Activated T-helper 2 cell treated with anti-CD3 and anti-CD28 coated beads, Interferon-gamma antibody, Interleukin-2, Interleukin-4, amounts not matched to agents 10 μg/mL and 5 μg/mL and 100 μg/mL, durations not matched to agents 14 hours and 24 hours and 36 hours (primary cell): ENCODE data around the gene BAG3. TPM values are rescaled to one million over a fixed set of nuclear protein-coding genes. Genes with fewer than 3 reads are reported as not detected.
"Not testable (repeated sequence)": the region's sequence is repeated elsewhere in the genome, so short reads cannot be mapped to it uniquely, and the experiment has no call there.

ENCODE experiments used
- DNase-seq: peaks from one replicate; pipeline ENCODE4 v3.0.0; 2021; ENCODE audit warnings: low spot score
- H3K27ac Mint-ChIP-seq: one replicate; pipeline ENCODE4 v1.8.0; 2021; ENCODE audit warnings: mixed read lengths
- H3K27me3 Mint-ChIP-seq: one replicate; pipeline ENCODE4 v1.8.0; 2021; ENCODE audit warnings: low read depth, mixed read lengths
- H3K36me3 Mint-ChIP-seq: one replicate; pipeline ENCODE4 v1.8.0; 2021; ENCODE audit warnings: low read depth, mixed read lengths
- H3K4me1 Mint-ChIP-seq: one replicate; pipeline ENCODE4 v1.8.0; 2021; ENCODE audit warnings: low read depth, mixed read lengths
- H3K4me3 Mint-ChIP-seq: one replicate; pipeline ENCODE4 v1.8.0; 2021; ENCODE audit warnings: low read depth, mild to moderate bottlenecking, moderate library complexity, mixed read lengths
- H3K9me3 Mint-ChIP-seq: one replicate; pipeline ENCODE4 v1.8.0; 2021; ENCODE audit warnings: mixed read lengths
- intact Hi-C: fragments of 100-400 bp; cut with micrococcal nuclease; formaldehyde crosslinking; loops from one replicate; pipeline ENCODE4 v1.15.1; 2023
- total RNA-seq: library from RNA; stranded (reverse); gene quantifications from 2 replicates; pipeline ENCODE4 v1.2.3, GENCODE V29; 2022

The BAG3 gene
- total RNA-seq, 1 donor from 2014 or later = 33.3 TPM

DNA sequence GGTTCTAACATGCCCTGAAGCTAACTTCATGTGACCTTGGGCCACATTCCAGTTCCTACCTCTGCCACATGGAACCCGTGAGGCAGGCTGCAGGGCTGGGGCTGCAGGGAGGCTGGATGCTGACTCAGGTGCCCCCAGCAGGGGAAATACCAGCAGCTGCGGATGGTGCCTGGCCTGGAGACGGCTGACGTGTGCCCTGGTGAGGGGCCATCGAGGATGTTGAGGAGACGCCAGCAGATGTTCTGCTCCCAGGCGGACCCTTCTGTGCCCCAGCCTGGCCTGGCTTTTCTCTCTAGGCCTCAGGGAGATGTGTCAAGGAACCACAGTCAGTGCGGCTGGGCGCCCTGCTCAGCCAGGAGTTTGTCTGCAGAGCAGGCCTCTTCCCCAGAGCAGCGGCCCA is 8.8 kb downstream of the BAG3 start:
- H3K9me3 Mint-ChIP-seq = no peaks in the 10 kb centered on the region
- H3K4me1 Mint-ChIP-seq = peaks cover 57% of the 10 kb centered on the region
- intact Hi-C loops = loop anchor here (5.0 kb wide), 1 partner anchor 453 kb away; the partner anchor contains the start of gene GRK5
- no peaks in the 10 kb centered on the region for H3K27me3 Mint-ChIP-seq
- DNase-seq = no peak
- peaks cover 27% of the 10 kb centered on the region for H3K36me3 Mint-ChIP-seq
- H3K4me3 Mint-ChIP-seq = no peak overlapping the region
- H3K27ac Mint-ChIP-seq = no peak overlapping the region

DNA sequence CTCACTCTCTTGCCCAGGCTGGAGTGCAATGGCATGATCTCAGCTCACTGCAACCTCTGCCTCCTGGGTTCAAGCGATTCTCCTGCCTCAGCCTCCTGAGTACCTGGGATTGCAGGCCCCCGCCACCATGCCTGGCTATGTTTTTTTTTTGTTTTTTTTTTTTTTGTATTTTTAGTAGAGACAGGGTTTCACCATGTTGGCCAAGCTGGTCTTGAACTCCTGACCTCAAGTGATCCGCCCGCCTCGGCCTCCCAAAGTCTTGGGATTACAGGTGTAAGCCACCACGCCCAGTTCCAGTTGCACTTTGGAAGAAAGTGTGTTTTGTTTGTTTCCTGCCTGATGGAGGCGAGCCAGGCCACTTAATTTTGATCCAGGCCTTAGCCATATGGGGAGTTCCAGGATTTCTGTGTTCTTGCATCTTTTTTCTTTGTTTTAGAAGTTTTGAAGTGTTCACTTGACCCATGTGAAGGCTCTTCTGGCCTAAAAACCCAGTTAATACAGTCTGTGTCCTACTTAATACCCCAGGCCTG is 11.0 kb downstream of the BAG3 start:
- DNase-seq, H3K9me3 Mint-ChIP-seq, intact Hi-C loops, H3K27me3 Mint-ChIP-seq, H3K4me3 Mint-ChIP-seq: not testable (repeated sequence)
- peak overlapping the region; percentile 60 for H3K27ac Mint-ChIP-seq
- peaks cover 39% of the 10 kb centered on the region for H3K4me1 Mint-ChIP-seq
- peaks cover 15% of the 10 kb centered on the region for H3K36me3 Mint-ChIP-seq

- intact Hi-C loops = no loop called here
Measured at GRCh38 chr10:119663866-119664698, 12.9 kb downstream of the BAG3 start.

DNA sequence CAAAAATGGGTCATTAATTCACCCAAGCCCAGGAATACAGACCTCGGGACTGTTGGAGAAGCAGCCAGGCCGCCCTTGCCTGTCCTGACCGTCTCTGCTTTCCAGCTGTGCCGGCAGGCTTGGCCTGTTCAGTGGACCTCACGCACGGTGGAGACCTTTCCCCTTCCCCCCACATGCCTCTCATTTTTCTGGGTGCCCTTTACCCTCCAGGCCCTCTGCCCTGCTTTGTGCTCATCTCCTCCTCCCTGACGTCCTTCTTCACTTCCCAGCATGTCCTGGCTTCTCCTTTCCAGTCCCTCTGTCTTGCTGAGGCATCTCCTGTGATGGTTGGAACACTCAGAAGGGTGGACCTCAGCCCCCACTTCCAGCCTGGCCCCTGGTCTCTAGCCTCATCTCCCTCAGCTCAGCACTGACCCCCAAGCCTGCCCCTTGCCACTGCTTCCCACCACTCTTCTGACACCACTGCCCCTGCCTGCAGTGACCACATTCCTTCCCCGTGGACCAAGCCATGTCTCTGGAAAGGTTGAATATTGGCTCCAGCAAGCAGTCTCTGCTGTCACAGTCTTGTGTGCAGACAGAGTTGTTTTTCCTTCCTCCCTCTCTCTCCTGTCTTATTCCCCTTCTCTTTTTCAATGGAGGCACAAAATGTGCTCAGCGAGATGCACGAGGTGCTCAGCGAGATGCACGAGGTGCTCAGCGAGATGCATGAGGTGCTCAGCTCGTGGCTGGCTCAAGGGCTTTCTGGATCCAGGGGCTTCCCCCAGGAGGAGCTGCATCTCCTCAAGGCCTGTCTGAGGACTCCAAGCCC is 14.9 kb downstream of the BAG3 start:
- no peak overlapping the region for H3K27ac Mint-ChIP-seq
- peaks cover 26% of the 10 kb centered on the region for H3K4me1 Mint-ChIP-seq

More at GRCh38 chr10:119663866-119664698, 12.9 kb downstream of the BAG3 start:
- peaks cover 28% of the 10 kb centered on the region for H3K4me1 Mint-ChIP-seq
- peak overlapping the region; percentile 23 for H3K4me3 Mint-ChIP-seq
- H3K9me3 Mint-ChIP-seq = no peaks in the 10 kb centered on the region
- H3K36me3 Mint-ChIP-seq = peaks cover 11% of the 10 kb centered on the region
- no peak for DNase-seq
- peak overlapping the region; percentile 44 for H3K27ac Mint-ChIP-seq
- no peaks in the 10 kb centered on the region for H3K27me3 Mint-ChIP-seq

GRCh38 chr10:119666709-119667004 is 15.5 kb downstream of the BAG3 start:
- DNase-seq = no peak
- no peak overlapping the region for H3K4me3 Mint-ChIP-seq
- peaks cover 25% of the 10 kb centered on the region for H3K36me3 Mint-ChIP-seq
- no peaks in the 10 kb centered on the region for H3K27me3 Mint-ChIP-seq
- H3K9me3 Mint-ChIP-seq = no peaks in the 10 kb centered on the region
- peak overlapping the region; percentile 11 for H3K27ac Mint-ChIP-seq
- H3K4me1 Mint-ChIP-seq = peaks cover 25% of the 10 kb centered on the region
- intact Hi-C loops = no loop called here

More for the DNA sequence above, 14.9 kb downstream of the BAG3 start:
- Mint-ChIP-seq H3K9me3 (no peaks in the 10 kb centered on the region), H3K36me3 (peaks cover 21% of the 10 kb centered on the region), H3K27me3 (no peaks in the 10 kb centered on the region), H3K4me3 (no peak overlapping the region)
- intact Hi-C loops = no loop called here
- no peak for DNase-seq

- peaks cover 35% of the 10 kb centered on the region for H3K36me3 Mint-ChIP-seq
- peaks cover 20% of the 10 kb centered on the region for H3K4me1 Mint-ChIP-seq
- H3K4me3 Mint-ChIP-seq = no peak overlapping the region
- intact Hi-C loops = no loop called here
- no peak for DNase-seq
- no peak overlapping the region for H3K27ac Mint-ChIP-seq
- H3K9me3 Mint-ChIP-seq = no peaks in the 10 kb centered on the region
- H3K27me3 Mint-ChIP-seq = no peaks in the 10 kb centered on the region
Measured at GRCh38 chr10:119667562-119668328, 16.6 kb downstream of the BAG3 start.

DNA sequence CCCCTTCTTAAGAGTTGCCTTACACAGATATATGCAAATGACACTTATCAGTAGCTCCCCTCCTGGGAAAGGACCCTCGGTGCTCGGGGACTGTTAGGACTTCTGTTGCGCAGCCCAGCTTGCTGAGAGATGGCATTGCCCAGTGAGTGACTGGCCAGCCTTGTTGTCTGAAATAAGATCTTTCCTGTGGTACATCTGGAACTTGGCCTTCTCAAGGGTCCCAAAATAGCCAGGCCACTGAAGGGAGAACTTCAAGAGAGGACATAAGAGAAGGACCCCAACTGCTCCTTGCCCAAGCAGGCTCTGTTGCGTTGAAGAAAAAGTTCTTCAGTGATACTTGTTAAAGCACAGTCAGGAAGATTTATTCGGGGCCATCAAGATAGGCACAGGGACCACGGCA is 17.3 kb downstream of the BAG3 start:
- H3K27me3 Mint-ChIP-seq = no peaks in the 10 kb centered on the region
- peaks cover 15% of the 10 kb centered on the region for H3K4me1 Mint-ChIP-seq
- no peaks in the 10 kb centered on the region for H3K9me3 Mint-ChIP-seq
- H3K27ac Mint-ChIP-seq = no peak overlapping the region
- H3K4me3 Mint-ChIP-seq = no peak overlapping the region
- H3K36me3 Mint-ChIP-seq = peaks cover 42% of the 10 kb centered on the region
- intact Hi-C loops = no loop called here
- DNase-seq = no peak

GRCh38 chr10:119669331-119669730 is 18.2 kb downstream of the BAG3 start:
- Mint-ChIP-seq H3K36me3 (peaks cover 49% of the 10 kb centered on the region), H3K9me3 (no peaks in the 10 kb centered on the region), H3K27ac (no peak overlapping the region), H3K4me3 (no peak overlapping the region), H3K27me3 (no peaks in the 10 kb centered on the region), H3K4me1 (peaks cover 7% of the 10 kb centered on the region)
- no peak for DNase-seq
- intact Hi-C loops = no loop called here

GRCh38 chr10:119669975-119670640 is 18.9 kb downstream of the BAG3 start:
- intact Hi-C loops = no loop called here
- Mint-ChIP-seq H3K27ac (no peak overlapping the region), H3K4me1 (peaks cover 3% of the 10 kb centered on the region), H3K9me3 (no peaks in the 10 kb centered on the region), H3K4me3 (no peak overlapping the region), H3K36me3 (peaks cover 50% of the 10 kb centered on the region), H3K27me3 (no peaks in the 10 kb centered on the region)
- DNase-seq = no peak

DNA sequence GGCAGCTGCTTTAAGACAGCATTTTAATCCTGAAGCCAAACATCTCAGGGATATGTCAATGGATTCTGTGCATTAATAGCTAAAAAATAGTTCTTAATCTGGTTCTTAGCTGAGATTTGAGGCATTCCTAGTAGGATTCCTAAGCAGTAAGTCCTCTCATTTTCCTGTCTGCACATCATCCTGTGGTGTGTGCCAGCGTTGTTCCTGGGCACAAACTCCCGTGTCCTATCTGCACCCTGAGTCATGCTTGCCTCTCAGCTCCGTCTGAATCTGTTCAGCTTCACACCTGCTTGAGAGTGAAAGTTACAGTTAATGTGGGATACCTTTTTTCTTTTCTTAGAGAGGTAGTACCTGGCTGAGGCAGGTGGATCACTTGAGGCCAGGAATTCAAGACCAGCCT is 19.5 kb downstream of the BAG3 start:
- no peak overlapping the region for H3K27ac Mint-ChIP-seq
- peaks cover 50% of the 10 kb centered on the region for H3K36me3 Mint-ChIP-seq
- no peaks in the 10 kb centered on the region for H3K9me3 Mint-ChIP-seq
- no peak overlapping the region for H3K4me3 Mint-ChIP-seq
- intact Hi-C loops = no loop called here
- H3K4me1 Mint-ChIP-seq = peaks cover 3% of the 10 kb centered on the region
- DNase-seq = no peak
- H3K27me3 Mint-ChIP-seq = no peaks in the 10 kb centered on the region

- intact Hi-C loops = no loop called here
- no peak overlapping the region for H3K4me3 Mint-ChIP-seq
- H3K27ac Mint-ChIP-seq = no peak overlapping the region
- H3K36me3 Mint-ChIP-seq = peaks cover 47% of the 10 kb centered on the region
- peaks cover 1% of the 10 kb centered on the region for H3K4me1 Mint-ChIP-seq
- H3K9me3 Mint-ChIP-seq = no peaks in the 10 kb centered on the region
- H3K27me3 Mint-ChIP-seq = no peaks in the 10 kb centered on the region
- no peak for DNase-seq
Measured at GRCh38 chr10:119671381-119671780, 20.2 kb downstream of the BAG3 start.

DNA sequence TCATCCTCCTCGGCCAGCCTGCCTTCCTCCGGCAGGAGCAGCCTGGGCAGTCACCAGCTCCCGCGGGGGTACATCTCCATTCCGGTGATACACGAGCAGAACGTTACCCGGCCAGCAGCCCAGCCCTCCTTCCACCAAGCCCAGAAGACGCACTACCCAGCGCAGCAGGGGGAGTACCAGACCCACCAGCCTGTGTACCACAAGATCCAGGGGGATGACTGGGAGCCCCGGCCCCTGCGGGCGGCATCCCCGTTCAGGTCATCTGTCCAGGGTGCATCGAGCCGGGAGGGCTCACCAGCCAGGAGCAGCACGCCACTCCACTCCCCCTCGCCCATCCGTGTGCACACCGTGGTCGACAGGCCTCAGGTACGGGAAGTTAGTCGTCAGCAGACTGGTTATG is 21.1 kb downstream of the BAG3 start:
- no peak overlapping the region for H3K4me3 Mint-ChIP-seq
- no peaks in the 10 kb centered on the region for H3K4me1 Mint-ChIP-seq
- H3K27ac Mint-ChIP-seq = no peak overlapping the region
- intact Hi-C loops = no loop called here
- H3K9me3 Mint-ChIP-seq = no peaks in the 10 kb centered on the region
- H3K36me3 Mint-ChIP-seq = peaks cover 54% of the 10 kb centered on the region
- no peak for DNase-seq
- no peaks in the 10 kb centered on the region for H3K27me3 Mint-ChIP-seq
